H9 (cell line): ENCODE results near the gene SCN4A. TPM values are rescaled to one million over a fixed set of nuclear protein-coding genes. Genes with fewer than 3 reads are reported as not detected.

Experiments used
- DNase-seq: peaks from one replicate; pipeline ENCODE4 v3.0.0-alpha.2; 2017
- H2AFZ ChIP-seq: one replicate; pipeline ENCODE4 v1.6.1; 2013; ENCODE audit warnings: mild to moderate bottlenecking, low read length, control low read depth, moderate library complexity
- H2AK5ac ChIP-seq: 2 replicates; pipeline ENCODE4 v1.6.1; 2013; ENCODE audit warnings: low read length, control low read depth, mixed read lengths; ENCODE audit not compliant: insufficient read length
- H2BK120ac ChIP-seq: one replicate; pipeline ENCODE4 v1.6.1; 2013; ENCODE audit warnings: low read depth, mild to moderate bottlenecking, low read length, control low read depth, inconsistent platforms; ENCODE audit not compliant: poor library complexity, severe bottlenecking
- H2BK12ac ChIP-seq: 2 replicates; pipeline ENCODE4 v1.6.1; 2013; ENCODE audit warnings: low read length, control low read depth, mixed read lengths, low read depth; ENCODE audit not compliant: insufficient read length
- H2BK15ac ChIP-seq: 2 replicates; pipeline ENCODE4 v1.6.1; 2013; ENCODE audit warnings: low read depth, low read length, control low read depth
- H2BK20ac ChIP-seq: one replicate; pipeline ENCODE4 v1.6.1; 2013; ENCODE audit warnings: low read depth, mild to moderate bottlenecking, low read length, control low read depth, inconsistent platforms; ENCODE audit not compliant: poor library complexity, severe bottlenecking
- H2BK5ac ChIP-seq: 2 replicates; pipeline ENCODE4 v1.6.1; 2013; ENCODE audit warnings: low read length, control low read depth, mixed read lengths; ENCODE audit not compliant: insufficient read length
- H3K14ac ChIP-seq: 2 replicates; pipeline ENCODE4 v1.6.1; 2013; ENCODE audit warnings: low read length, control low read depth; ENCODE audit not compliant: insufficient read depth
- H3K18ac ChIP-seq: 2 replicates; pipeline ENCODE4 v1.6.1; 2013; ENCODE audit warnings: low read depth, mild to moderate bottlenecking, mixed read lengths, low read length, control low read depth; ENCODE audit not compliant: insufficient read length
- H3K23ac ChIP-seq: 2 replicates; pipeline ENCODE4 v1.6.1; 2013; ENCODE audit warnings: low read length, control low read depth, mixed read lengths, low read depth; ENCODE audit not compliant: insufficient read length
- H3K23me2 ChIP-seq: 2 replicates; pipeline ENCODE4 v1.6.1; 2013; ENCODE audit warnings: low read depth, mild to moderate bottlenecking, mixed read lengths, low read length, control low read depth; ENCODE audit not compliant: insufficient read length, poor library complexity, severe bottlenecking
- H3K27ac ChIP-seq: 2 replicates; pipeline ENCODE4 v1.5.1; 2013; ENCODE audit warnings: low read length, control low read depth, mixed read lengths, low read depth; ENCODE audit not compliant: insufficient read length
- H3K27me3 ChIP-seq: 2 replicates; pipeline ENCODE4 v1.6.1; 2013; ENCODE audit warnings: low read length, control low read depth, inconsistent platforms; ENCODE audit not compliant: insufficient read depth
- H3K4ac ChIP-seq: 2 replicates; pipeline ENCODE4 v1.6.1; 2013; ENCODE audit warnings: low read depth, mild to moderate bottlenecking, control low read depth, inconsistent platforms, low read length, moderate library complexity
- H3K4me1 ChIP-seq: 2 replicates; pipeline ENCODE4 v1.6.1; 2013; ENCODE audit warnings: low read length, control low read depth, inconsistent platforms; ENCODE audit not compliant: insufficient read depth
- H3K4me2 ChIP-seq: 2 replicates; pipeline ENCODE4 v1.6.1; 2013; ENCODE audit warnings: low read length, control low read depth, mixed read lengths; ENCODE audit not compliant: insufficient read length, insufficient read depth
- H3K56ac ChIP-seq: 2 replicates; pipeline ENCODE4 v1.6.1; 2013; ENCODE audit warnings: low read depth, mild to moderate bottlenecking, mixed read lengths, low read length, control low read depth; ENCODE audit not compliant: insufficient read length
- H3K79me1 ChIP-seq: 2 replicates; pipeline ENCODE4 v1.6.1; 2013; ENCODE audit warnings: low read depth, mild to moderate bottlenecking, moderate library complexity, low read length, control low read depth, inconsistent platforms; ENCODE audit not compliant: insufficient read depth, poor library complexity, severe bottlenecking
- H3K79me2 ChIP-seq: 2 replicates; pipeline ENCODE4 v1.6.1; 2013; ENCODE audit warnings: low read length, control low read depth, inconsistent platforms; ENCODE audit not compliant: insufficient read depth
- H3K9ac ChIP-seq: 2 replicates; pipeline ENCODE4 v1.6.1; 2013; ENCODE audit warnings: low read length, control low read depth, mixed read lengths; ENCODE audit not compliant: insufficient read length; ENCODE audit errors: extremely low read depth
- H3K9me3 ChIP-seq: one replicate; pipeline ENCODE4 v1.6.1; 2013; ENCODE audit warnings: low read depth, low read length, inconsistent platforms; ENCODE audit not compliant: control insufficient read depth
- H3T11ph ChIP-seq: one replicate; pipeline ENCODE4 v1.6.1; 2013; ENCODE audit warnings: mild to moderate bottlenecking, low read length, control low read depth, inconsistent platforms
- H4K20me1 ChIP-seq: one replicate; pipeline ENCODE4 v1.6.1; 2013; ENCODE audit not compliant: control insufficient read depth, insufficient read length, insufficient read depth
- H4K5ac ChIP-seq: 2 replicates; pipeline ENCODE4 v1.6.1; 2013; ENCODE audit warnings: low read depth, mild to moderate bottlenecking, mixed read lengths, low read length, control low read depth; ENCODE audit not compliant: insufficient read length
- H4K8ac ChIP-seq: replicated peaks from 2 replicates; pipeline ENCODE4 v1.6.1; 2013; ENCODE audit warnings: low read length, control low read depth, mixed read lengths, low read depth; ENCODE audit not compliant: insufficient read length
- H4K91ac ChIP-seq: 2 replicates; pipeline ENCODE4 v1.6.1; 2013; ENCODE audit warnings: low read depth, mild to moderate bottlenecking, moderate library complexity, mixed read lengths, low read length, control low read depth; ENCODE audit not compliant: insufficient read length
- H3K27ac Mint-ChIP-seq, 3 experiments: 2 replicates in 2 of 3; 3 replicates in 1 of 3; pipeline ENCODE4 v1.8.0; 2020 to 2021; ENCODE audit warnings: mixed read lengths in 3 of 3, mild to moderate bottlenecking in 1 of 3, moderate library complexity in 1 of 3
- H3K27me3 Mint-ChIP-seq: 2 replicates; pipeline ENCODE4 v1.8.0; 2021; ENCODE audit warnings: low read depth, mild to moderate bottlenecking, moderate library complexity, mixed read lengths
- H3K36me3 Mint-ChIP-seq, 3 experiments: 2 replicates in 2 of 3; 3 replicates in 1 of 3; pipeline ENCODE4 v1.8.0; 2020 to 2021; ENCODE audit warnings: low read depth in 3 of 3, mixed read lengths in 3 of 3; ENCODE audit not compliant: insufficient read depth in 1 of 3
- H3K4me1 Mint-ChIP-seq, 2 experiments: 2 replicates each; pipeline ENCODE4 v1.8.0; 2020; ENCODE audit warnings: mixed read lengths in 2 of 2
- H3K4me3 Mint-ChIP-seq, 2 experiments: 2 replicates in 1 of 2; 3 replicates in 1 of 2; pipeline ENCODE4 v1.8.0; 2020 to 2021; ENCODE audit warnings: mild to moderate bottlenecking in 2 of 2, mixed read lengths in 2 of 2, moderate library complexity in 1 of 2
- H3K9me3 Mint-ChIP-seq, 2 experiments: 2 replicates in 1 of 2; 3 replicates in 1 of 2; pipeline ENCODE4 v1.8.0; 2020; ENCODE audit warnings: mild to moderate bottlenecking in 2 of 2, mixed read lengths in 2 of 2, moderate library complexity in 1 of 2
- CTCF ChIP-seq: fragments of 200-600 bp; sonication (generic); conservative IDR thresholded peaks from 3 replicates; pipeline ENCODE4 v1.8.0; 2021; ENCODE audit warnings: antibody characterized with exemption, mild to moderate bottlenecking
- WGBS: extraction: QIAGEN DNeasy Blood & Tissue Kit; methylation state at CpG from one replicate; pipeline ENCODE4 v1.1.7; 2013; ENCODE audit warnings: missing lambda C conversion rate, low lambda C conversion rate, mixed read lengths; ENCODE audit not compliant: insufficient read length; ENCODE audit errors: extremely low coverage; 5-methylcytosine and 5-hydroxymethylcytosine counted together
- total RNA-seq: library from RNA; stranded (reverse); gene quantifications from 2 replicates; pipeline ENCODE4 v1.2.1, GENCODE V29; 2021

The SCN4A gene
- total RNA-seq, 1 experiment from 2014 or later, result 5.8 TPM

GRCh38 chr17:63955232-63955631 is 17.5 kb downstream of the SCN4A start:
- H3K4me1 Mint-ChIP-seq, result peaks cover 4% of the 10 kb centered on the region in 2 experiments; a peak in 3 of 4 replicates
- Histone ChIP-seq H3K79me1 (no peaks in the 10 kb centered on the region), H2BK15ac (no peak overlapping the region), H3K9me3 (no peaks in the 10 kb centered on the region), H3K18ac (no peak overlapping the region), H3K27ac (no peak overlapping the region), H3K56ac (no peak overlapping the region), H3K4me1 (no peaks in the 10 kb centered on the region), H4K8ac (no peak overlapping the region), H2BK120ac (no peak overlapping the region), H3K23me2 (no peaks in the 10 kb centered on the region), H3K9ac (no peak overlapping the region), H3K14ac (no peak overlapping the region), H2BK12ac (no peak overlapping the region), H4K20me1 (no peaks in the 10 kb centered on the region), H3T11ph (no peak overlapping the region), H3K4me2 (no peak overlapping the region), H3K79me2 (no peaks in the 10 kb centered on the region), H4K91ac (no peak overlapping the region), H2AFZ (no peak overlapping the region), H2BK20ac (no peak overlapping the region), H3K27me3 (no peaks in the 10 kb centered on the region), H2AK5ac (no peak overlapping the region), H3K23ac (no peak overlapping the region), H2BK5ac (no peak overlapping the region), H3K4ac (no peak overlapping the region), H4K5ac (no peak overlapping the region)
- no peak overlapping the region for H3K4me3 Mint-ChIP-seq
- H3K27ac Mint-ChIP-seq, result no peak overlapping the region
- H3K36me3 Mint-ChIP-seq, result peaks cover 2 to 8% (median 4%) of the 10 kb centered on the region in 3 experiments; a peak in 3 of 7 replicates
- H3K9me3 Mint-ChIP-seq, result no peaks in the 10 kb centered on the region
- H3K27me3 Mint-ChIP-seq, result no peaks in the 10 kb centered on the region; the same call in 1 of the 2 replicates
- TF ChIP-seq CTCF, result peak; percentile 15; the same call in 1 of the 3 replicates
- WGBS, result no CpG with 5 or more reads among the region's 11 CpGs
- DNase-seq, result no peak
